PFSK-1 (cell line): Measurements from ENCODE around the gene GRIFIN.

ENCODE experiments used
- FOXP2 ChIP-seq: optimal IDR thresholded peaks from 2 replicates; pipeline ENCODE3; 2011; ENCODE audit warnings: borderline replicate concordance, control low read depth, inconsistent platforms; ENCODE audit not compliant: insufficient read depth; ENCODE audit errors: extremely low read length, extremely low read depth
- POLR2AphosphoS5 ChIP-seq: IDR thresholded peaks from 2 replicates; pipeline ENCODE4 v1.6.1; 2012; ENCODE audit warnings: low read depth, mild to moderate bottlenecking, control low read depth, low read length, moderate library complexity
- REST ChIP-seq, 2 experiments: IDR thresholded peaks; 2 replicates each; pipeline versions ENCODE4 v1.6.1 to v1.8.0; 2011 to 2012; ENCODE audit warnings: low read depth in 2 of 2, low read length in 2 of 2, control low read depth in 1 of 2, inconsistent platforms in 1 of 2, mild to moderate bottlenecking in 1 of 2, moderate library complexity in 1 of 2; ENCODE audit not compliant: insufficient read depth in 1 of 2
- SIN3A ChIP-seq: IDR thresholded peaks from 2 replicates; pipeline ENCODE4 v1.6.1; 2012; ENCODE audit warnings: mild to moderate bottlenecking, low read length, moderate library complexity, borderline replicate concordance; ENCODE audit not compliant: insufficient read depth
- TAF1 ChIP-seq: IDR thresholded peaks from 2 replicates; pipeline ENCODE4 v1.6.1; 2012; ENCODE audit warnings: low read length, control low read depth, borderline replicate concordance; ENCODE audit not compliant: insufficient read depth

Gene GRIFIN

GRCh38 chr7:2474813-2475677, 1.2 kb downstream of the GRIFIN start:
- TF ChIP-seq POLR2AphosphoS5 (no peak), SIN3A (no peak), REST (IDR thresholded peaks at IDR 0.05; ENCODE audit: insufficient read depth in 1 of 2, low read depth in 2 of 2, low read length in 2 of 2) (no peak), TAF1 (no peak), FOXP2 (no peak)

- TF ChIP-seq REST (IDR thresholded peaks at IDR 0.05; ENCODE audit: insufficient read depth in 1 of 2, low read depth in 2 of 2, low read length in 2 of 2) (no peak), TAF1 (no peak)
These were observed 2.0 kb downstream of the GRIFIN start for GRCh38 chr7:2474224-2474623.

- TF ChIP-seq SIN3A = no peak
- TF ChIP-seq FOXP2 = no peak
- TF ChIP-seq POLR2AphosphoS5 = no peak
- TF ChIP-seq REST (IDR thresholded peaks at IDR 0.05; ENCODE audit: insufficient read depth in 1 of 2, low read depth in 2 of 2, low read length in 2 of 2) = no peak
- no peak for TF ChIP-seq TAF1
These were observed 2.6 kb downstream of the GRIFIN start for GRCh38 chr7:2473496-2474180.

GRCh38 chr7:2472739-2473138, 3.5 kb downstream of the GRIFIN start:
- TF ChIP-seq POLR2AphosphoS5 = no peak
- TF ChIP-seq SIN3A = no peak
- no peak for TF ChIP-seq TAF1
- no peak for TF ChIP-seq FOXP2
- no peak for TF ChIP-seq REST (IDR thresholded peaks at IDR 0.05; ENCODE audit: insufficient read depth in 1 of 2, low read depth in 2 of 2, low read length in 2 of 2)
